Neutrophil (primary cell): ENCODE results near the gene GALNT3.

Experiments used
- H3K27ac ChIP-seq: fragments of 200-600 bp; sonication (generic); 2 replicates; pipeline ENCODE4 v1.5.1; 2016; ENCODE audit warnings: mild to moderate bottlenecking, moderate library complexity
- H3K27me3 ChIP-seq: fragments of 200-600 bp; sonication (generic); 2 replicates; pipeline ENCODE4 v1.6.0; 2016; ENCODE audit warnings: mild to moderate bottlenecking
- H3K36me3 ChIP-seq: fragments of 200-600 bp; sonication (generic); 2 replicates; pipeline ENCODE4 v1.5.1; 2017
- H3K4me1 ChIP-seq, 2 experiments: fragments of 200-600 bp in 1 of 2; sonication (generic) in 1 of 2; 1 replicate in 1 of 2; 2 replicates in 1 of 2; pipeline versions ENCODE4 v1.5.1 to v1.6.1; 2013 to 2016; ENCODE audit warnings: low read depth in 1 of 2, low read length in 1 of 2, mild to moderate bottlenecking in 1 of 2, moderate library complexity in 1 of 2; ENCODE audit not compliant: control insufficient read depth in 1 of 2, insufficient read depth in 1 of 2
- H3K4me3 ChIP-seq, 2 experiments: fragments of 200-600 bp in 1 of 2; sonication (generic) in 1 of 2; 1 replicate in 1 of 2; 2 replicates in 1 of 2; pipeline ENCODE4 v1.5.1; 2013 to 2016; ENCODE audit warnings: low read depth in 1 of 2, low read length in 1 of 2, mild to moderate bottlenecking in 1 of 2, moderate library complexity in 1 of 2
- H3K9me3 ChIP-seq: fragments of 200-600 bp; sonication (generic); 2 replicates; pipeline ENCODE4 v1.5.1; 2016
- TF ChIP-seq, protein P1 (sequence below): fragments of 200-600 bp; sonication (generic); IDR thresholded peaks from 2 replicates; pipeline ENCODE4 v1.5.1; 2016; ENCODE audit warnings: antibody characterized with exemption

Gene GALNT3

DNA sequence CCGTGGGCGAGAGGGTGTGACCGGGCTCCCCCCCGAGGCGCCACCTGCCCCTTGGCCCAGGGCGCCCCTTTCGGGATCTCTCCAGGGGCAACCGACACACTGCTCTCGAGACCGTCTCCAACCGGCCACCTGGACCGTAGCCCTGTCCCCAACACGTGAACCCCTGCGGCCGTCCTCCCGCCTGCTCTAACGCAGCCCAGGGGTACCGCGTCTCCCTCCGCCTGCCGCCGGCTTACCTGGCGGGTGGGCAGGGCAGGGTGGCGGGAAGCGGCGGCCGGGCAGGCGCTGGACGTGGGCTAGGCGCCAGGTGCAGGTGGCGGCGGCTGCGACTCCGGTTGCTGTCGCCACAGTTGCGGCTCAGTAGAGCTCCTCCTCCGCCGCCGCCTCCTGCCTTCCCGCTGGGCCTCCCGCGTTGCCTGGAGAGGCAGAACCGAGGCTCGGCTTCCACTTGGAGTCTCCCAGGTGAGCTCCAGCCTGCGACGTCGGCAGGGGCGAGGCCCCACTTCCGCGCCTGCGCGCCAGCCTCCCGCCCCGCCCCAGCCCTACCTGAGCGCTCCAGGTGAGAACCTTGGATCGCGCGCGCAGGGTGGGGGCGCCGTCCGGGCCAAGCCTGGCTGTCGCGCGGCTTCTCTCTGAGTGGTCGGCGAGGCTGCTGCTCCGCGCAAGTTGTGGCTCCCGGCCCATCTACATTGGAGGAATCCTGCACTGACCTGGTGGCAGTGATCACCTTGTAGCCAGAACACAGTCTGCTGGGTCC, at the start of gene GALNT3:
GALNT3 (minus strand) TSS at position 469 of the 757 bp plus-strand sequence. CDS start 23,547 bp downstream, outside the sequence.
- Histone ChIP-seq H3K36me3 (peaks cover 2% of the 10 kb centered on the region), H3K4me3 (peak within 1 kb of the TSS; percentile 90 to 93), H3K27me3 (no peaks in the 10 kb centered on the region), H3K4me1 (peaks cover 50 to 52% of the 10 kb centered on the region in 2 experiments), H3K9me3 (no peaks in the 10 kb centered on the region), H3K27ac (peak within 1 kb of the TSS; percentile 86)
- TF ChIP-seq, protein P1, sequence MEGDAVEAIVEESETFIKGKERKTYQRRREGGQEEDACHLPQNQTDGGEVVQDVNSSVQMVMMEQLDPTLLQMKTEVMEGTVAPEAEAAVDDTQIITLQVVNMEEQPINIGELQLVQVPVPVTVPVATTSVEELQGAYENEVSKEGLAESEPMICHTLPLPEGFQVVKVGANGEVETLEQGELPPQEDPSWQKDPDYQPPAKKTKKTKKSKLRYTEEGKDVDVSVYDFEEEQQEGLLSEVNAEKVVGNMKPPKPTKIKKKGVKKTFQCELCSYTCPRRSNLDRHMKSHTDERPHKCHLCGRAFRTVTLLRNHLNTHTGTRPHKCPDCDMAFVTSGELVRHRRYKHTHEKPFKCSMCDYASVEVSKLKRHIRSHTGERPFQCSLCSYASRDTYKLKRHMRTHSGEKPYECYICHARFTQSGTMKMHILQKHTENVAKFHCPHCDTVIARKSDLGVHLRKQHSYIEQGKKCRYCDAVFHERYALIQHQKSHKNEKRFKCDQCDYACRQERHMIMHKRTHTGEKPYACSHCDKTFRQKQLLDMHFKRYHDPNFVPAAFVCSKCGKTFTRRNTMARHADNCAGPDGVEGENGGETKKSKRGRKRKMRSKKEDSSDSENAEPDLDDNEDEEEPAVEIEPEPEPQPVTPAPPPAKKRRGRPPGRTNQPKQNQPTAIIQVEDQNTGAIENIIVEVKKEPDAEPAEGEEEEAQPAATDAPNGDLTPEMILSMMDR = no peak

DNA sequence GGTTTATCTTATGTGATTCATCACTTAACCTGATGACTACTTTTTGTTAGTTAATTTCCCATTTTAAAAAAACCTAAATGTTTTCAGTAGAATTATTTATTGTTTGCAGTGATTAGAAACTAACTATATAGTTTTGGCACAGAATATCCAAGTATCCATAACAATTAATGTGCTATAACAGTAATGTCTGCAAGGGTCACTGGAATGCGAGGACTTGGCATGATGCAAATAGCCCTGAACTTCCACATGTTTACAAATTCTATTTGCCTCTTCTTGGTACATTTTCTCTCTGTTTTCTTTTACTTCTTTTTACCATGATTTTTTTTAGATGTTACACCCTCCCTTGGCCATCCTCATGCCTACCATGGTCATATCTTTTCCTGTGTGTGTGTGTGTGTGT, 49.3 kb upstream of the GALNT3 start:
- Histone ChIP-seq H3K27ac (no peak overlapping the region), H3K4me3 (no peak overlapping the region), H3K27me3 (no peaks in the 10 kb centered on the region), H3K36me3 (no peaks in the 10 kb centered on the region), H3K9me3 (no peaks in the 10 kb centered on the region), H3K4me1 (no peaks in the 10 kb centered on the region)
- TF ChIP-seq, protein P1 = no peak

DNA sequence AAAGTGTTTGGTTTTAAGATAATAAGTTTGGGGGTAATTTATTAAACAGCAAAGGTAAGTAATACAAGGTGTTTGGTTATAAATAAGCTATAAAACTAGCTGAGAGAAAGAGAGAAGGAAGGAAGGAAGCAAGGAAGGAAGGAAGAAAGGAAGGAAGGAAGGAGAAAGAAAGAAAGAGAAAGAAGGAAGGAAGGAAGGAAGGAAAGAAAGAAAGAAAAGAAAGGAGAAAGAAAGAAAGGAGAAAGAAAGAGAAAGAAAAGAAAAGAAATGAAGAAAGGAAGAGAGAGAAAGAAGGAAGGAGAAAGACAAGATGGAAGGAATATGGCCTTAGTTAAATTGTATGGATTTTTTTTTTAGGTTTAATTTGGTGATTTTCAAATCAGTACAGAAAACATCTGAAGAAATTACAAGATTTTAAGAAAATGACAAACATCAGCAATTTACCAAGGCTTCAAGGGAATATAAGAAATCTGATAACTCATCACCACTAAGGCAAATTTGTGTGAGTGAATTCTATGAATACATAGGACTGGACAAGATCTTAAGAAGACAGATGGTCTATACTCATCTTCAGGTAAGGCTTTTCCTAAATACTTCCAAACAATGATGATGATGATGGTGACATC, 46.4 kb upstream of the GALNT3 start:
- TF ChIP-seq, protein P1 = no peak
- Histone ChIP-seq H3K27me3 (no peaks in the 10 kb centered on the region), H3K4me3 (no peak overlapping the region), H3K36me3 (no peaks in the 10 kb centered on the region), H3K27ac (no peak overlapping the region), H3K4me1 (no peaks in the 10 kb centered on the region), H3K9me3 (no peaks in the 10 kb centered on the region)

DNA sequence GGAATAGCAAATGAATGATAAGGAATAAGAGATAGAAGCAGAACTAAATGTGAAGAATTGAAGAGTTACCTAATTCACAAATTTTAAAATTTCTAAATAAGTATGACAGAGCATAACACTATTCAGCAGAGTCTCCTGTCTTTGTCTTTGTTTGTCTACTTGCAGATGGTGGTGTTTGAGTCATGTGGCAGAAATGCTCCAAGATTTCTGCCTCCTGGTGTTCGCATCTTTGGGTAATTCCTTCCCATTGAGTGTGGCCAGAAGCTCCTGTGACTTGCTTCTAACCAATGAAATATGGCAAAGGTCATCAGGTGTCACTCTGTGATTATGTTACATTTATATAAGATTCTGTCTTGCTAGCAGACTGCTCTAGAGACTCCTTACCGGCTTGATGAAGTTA, 45.6 kb upstream of the GALNT3 start:
- H3K36me3 ChIP-seq = no peaks in the 10 kb centered on the region
- no peaks in the 10 kb centered on the region for H3K27me3 ChIP-seq
- no peaks in the 10 kb centered on the region for H3K9me3 ChIP-seq
- no peak overlapping the region for H3K4me3 ChIP-seq
- TF ChIP-seq, protein P1 = no peak
- no peaks in the 10 kb centered on the region for H3K4me1 ChIP-seq
- no peak overlapping the region for H3K27ac ChIP-seq

DNA sequence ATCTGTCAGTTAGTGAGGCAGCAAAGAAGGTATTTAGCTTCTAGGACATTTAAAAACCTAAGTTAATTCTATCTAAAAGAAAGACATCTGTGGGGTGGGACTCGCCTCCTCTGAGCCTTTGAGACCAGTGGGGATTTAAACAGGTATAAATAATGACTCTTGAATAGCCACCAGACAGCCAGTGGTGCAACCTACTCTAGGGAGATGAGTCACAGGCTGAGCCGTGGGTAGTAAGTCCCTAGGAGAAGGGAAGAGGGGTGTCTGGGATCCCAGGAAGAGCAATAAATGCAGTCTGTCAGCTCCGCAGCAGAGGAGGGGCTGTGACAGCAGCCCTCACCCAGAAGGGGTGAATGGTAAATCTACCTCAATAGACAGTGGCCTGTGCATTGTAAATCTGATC, 43.1 kb upstream of the GALNT3 start:
- no peaks in the 10 kb centered on the region for H3K9me3 ChIP-seq
- H3K4me1 ChIP-seq = no peaks in the 10 kb centered on the region
- H3K36me3 ChIP-seq = no peaks in the 10 kb centered on the region
- H3K4me3 ChIP-seq = no peak overlapping the region
- H3K27ac ChIP-seq = no peak overlapping the region
- H3K27me3 ChIP-seq = no peaks in the 10 kb centered on the region
- TF ChIP-seq, protein P1 = no peak
